Tibial nerve (tissue), 4 donors: Measurements from ENCODE around the gene ZBTB7C. TPM values are rescaled to one million over a fixed set of nuclear protein-coding genes. Genes with fewer than 3 reads are reported as not detected.

ENCODE experiments used
- DNase-seq, 2 donors: peaks; one replicate each; pipeline ENCODE4 v3.0.0-alpha.2; 2019; ENCODE audit warnings: low spot score in 2 of 2
- H3K27ac ChIP-seq, 4 donors: fragments of 200-600 bp; sonication (generic) in 3 of 4; one replicate each; pipeline ENCODE4 v1.5.1; 2017 to 2019; ENCODE audit warnings: mild to moderate bottlenecking in 1 of 4
- H3K27me3 ChIP-seq, 2 donors: fragments of 200-600 bp; sonication (generic) in 1 of 2; one replicate each; pipeline versions ENCODE4 v1.5.1 to v1.6.0; 2017 to 2019
- H3K36me3 ChIP-seq, 3 donors: fragments of 200-600 bp; sonication (generic); one replicate each; pipeline ENCODE4 v1.5.1; 2018 to 2019
- H3K4me1 ChIP-seq, 4 donors: fragments of 200-600 bp; sonication (generic) in 3 of 4; one replicate each; pipeline ENCODE4 v1.5.1; 2017 to 2019
- H3K4me3 ChIP-seq, 4 donors: fragments of 200-600 bp; sonication (generic) in 3 of 4; one replicate each; pipeline ENCODE4 v1.5.1; 2017 to 2019; ENCODE audit warnings: mild to moderate bottlenecking in 1 of 4, moderate library complexity in 1 of 4
- H3K9me3 ChIP-seq, 4 donors: fragments of 200-600 bp; sonication (generic) in 3 of 4; one replicate each; pipeline ENCODE4 v1.5.1; 2017 to 2019
- EP300 ChIP-seq, 2 donors: sonication (generic); formaldehyde crosslinking; IDR thresholded peaks; one replicate each; pipeline ENCODE4 v1.6.1; 2017; ENCODE audit warnings: antibody characterized with exemption in 2 of 2, mild to moderate bottlenecking in 1 of 2
- POLR2A ChIP-seq, 2 donors: fragments of 450-650 bp; IDR thresholded peaks; one replicate each; pipeline ENCODE4 v1.6.1; 2017; ENCODE audit warnings: antibody characterized with exemption in 2 of 2, mild to moderate bottlenecking in 2 of 2, moderate library complexity in 2 of 2
- WGBS, 2 donors: methylation state at CpG; one replicate each; pipeline ENCODE4 v1.1.5; 2018; 5-methylcytosine and 5-hydroxymethylcytosine counted together
- total RNA-seq, 4 donors: library from RNA; depleted of rRNA; stranded (reverse); fragments of >200 nt; gene quantifications; one replicate each; pipeline ENCODE4 v1.1.0, GENCODE V29; 2016
- TF ChIP-seq, protein P1 (sequence below), 5 experiments: fragments of 200-600 bp in 3 of 5; fragments of 450-650 bp in 2 of 5; sonication (generic) in 3 of 5; IDR thresholded peaks; one replicate each; pipeline ENCODE4 v1.5.1; 2016 to 2019; ENCODE audit warnings: antibody characterized with exemption in 5 of 5, mild to moderate bottlenecking in 3 of 5, moderate library complexity in 2 of 5

The ZBTB7C gene
- total RNA-seq, 4 donors from 2014 or later, result 24.6 to 95.0 (median 75.3) TPM

DNA sequence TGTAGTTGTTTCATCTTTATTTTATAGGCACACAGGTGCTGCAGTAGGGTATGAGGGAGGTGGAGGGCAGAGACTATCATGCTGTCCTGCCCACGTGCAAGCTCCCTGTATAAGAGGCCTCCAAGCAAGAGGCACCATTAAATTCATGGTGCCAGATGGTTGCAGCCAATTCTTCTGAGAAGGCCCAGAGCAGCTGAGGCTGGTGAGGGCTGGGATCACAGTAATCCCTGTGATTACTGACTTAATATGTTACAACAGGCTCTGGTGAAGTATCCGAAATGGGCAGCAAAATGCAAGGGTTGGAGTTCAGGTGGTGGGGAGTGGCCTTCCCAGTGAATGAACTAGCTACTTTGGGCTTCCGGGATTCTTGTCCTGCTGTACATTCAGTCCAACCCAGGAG is 286.8 kb downstream of the ZBTB7C start:
- Histone ChIP-seq H3K36me3 (no peaks in the 10 kb centered on the region), H3K4me3 (no peak overlapping the region), H3K4me1 (peaks cover 0 to 23% (median 0%) of the 10 kb centered on the region in 4 donors), H3K27me3 (no peaks in the 10 kb centered on the region), H3K9me3 (no peaks in the 10 kb centered on the region), H3K27ac (no peak overlapping the region)
- TF ChIP-seq, protein P1, sequence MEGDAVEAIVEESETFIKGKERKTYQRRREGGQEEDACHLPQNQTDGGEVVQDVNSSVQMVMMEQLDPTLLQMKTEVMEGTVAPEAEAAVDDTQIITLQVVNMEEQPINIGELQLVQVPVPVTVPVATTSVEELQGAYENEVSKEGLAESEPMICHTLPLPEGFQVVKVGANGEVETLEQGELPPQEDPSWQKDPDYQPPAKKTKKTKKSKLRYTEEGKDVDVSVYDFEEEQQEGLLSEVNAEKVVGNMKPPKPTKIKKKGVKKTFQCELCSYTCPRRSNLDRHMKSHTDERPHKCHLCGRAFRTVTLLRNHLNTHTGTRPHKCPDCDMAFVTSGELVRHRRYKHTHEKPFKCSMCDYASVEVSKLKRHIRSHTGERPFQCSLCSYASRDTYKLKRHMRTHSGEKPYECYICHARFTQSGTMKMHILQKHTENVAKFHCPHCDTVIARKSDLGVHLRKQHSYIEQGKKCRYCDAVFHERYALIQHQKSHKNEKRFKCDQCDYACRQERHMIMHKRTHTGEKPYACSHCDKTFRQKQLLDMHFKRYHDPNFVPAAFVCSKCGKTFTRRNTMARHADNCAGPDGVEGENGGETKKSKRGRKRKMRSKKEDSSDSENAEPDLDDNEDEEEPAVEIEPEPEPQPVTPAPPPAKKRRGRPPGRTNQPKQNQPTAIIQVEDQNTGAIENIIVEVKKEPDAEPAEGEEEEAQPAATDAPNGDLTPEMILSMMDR (IDR thresholded peaks at IDR 0.05), result no peak
- TF ChIP-seq POLR2A (IDR thresholded peaks at IDR 0.05) (no peak), EP300 (IDR thresholded peaks at IDR 0.05) (no peak)
- no peak for DNase-seq
- WGBS, 2 donors, result 87 to 92% methylated on average over 3 of the region's 3 CpGs

DNA sequence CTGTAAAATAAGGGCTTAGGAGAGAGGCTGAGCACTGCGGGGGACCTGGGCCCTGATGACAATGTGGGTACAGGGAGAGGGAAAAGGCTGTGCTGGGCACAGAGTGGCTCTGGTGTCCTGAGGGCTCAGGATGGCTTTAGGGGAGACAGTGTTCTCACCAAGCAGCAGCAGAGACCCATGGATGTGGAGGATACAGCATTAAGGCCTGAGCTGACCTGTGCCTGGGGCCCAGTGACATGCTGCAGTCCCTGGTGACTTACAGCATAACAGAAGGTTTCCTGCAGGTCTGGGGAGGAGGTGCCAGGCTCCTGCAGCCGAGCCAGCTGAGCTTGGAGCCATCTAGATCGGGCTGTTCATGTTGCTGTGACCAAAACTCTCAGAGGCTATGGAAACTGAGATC is 287.4 kb downstream of the ZBTB7C start:
- Histone ChIP-seq H3K4me3 (no peak overlapping the region), H3K27me3 (no peaks in the 10 kb centered on the region), H3K4me1 (peaks cover 0 to 23% (median 0%) of the 10 kb centered on the region in 4 donors), H3K27ac (no peak overlapping the region), H3K36me3 (no peaks in the 10 kb centered on the region), H3K9me3 (no peaks in the 10 kb centered on the region)
- WGBS, 2 donors, result 93 to 96% methylated on average over 2 to 3 of the region's 3 CpGs
- no peak for DNase-seq
- no peak for TF ChIP-seq EP300 (IDR thresholded peaks at IDR 0.05)
- TF ChIP-seq, protein P1 (IDR thresholded peaks at IDR 0.05), result no peak
- TF ChIP-seq POLR2A (IDR thresholded peaks at IDR 0.05), result no peak

DNA sequence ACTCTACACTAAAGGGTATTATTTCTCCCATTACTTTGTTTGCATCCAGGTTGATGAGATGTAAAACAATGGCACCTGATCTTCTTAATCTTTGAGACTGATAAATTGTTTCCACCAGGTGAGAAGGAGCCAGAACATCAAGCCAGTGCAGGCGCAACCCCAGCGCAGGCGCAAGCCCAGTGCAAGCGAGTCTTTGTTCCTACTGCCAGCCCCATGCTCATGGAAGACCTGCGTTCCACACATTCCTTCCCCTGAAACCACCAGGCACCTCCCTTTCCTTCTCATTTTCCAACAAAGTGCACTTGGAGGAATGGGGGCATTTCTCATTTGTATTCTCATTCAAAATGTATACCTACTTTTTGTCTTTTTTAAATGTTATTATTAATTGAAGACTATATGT is 290.0 kb downstream of the ZBTB7C start:
- Histone ChIP-seq H3K9me3 (no peaks in the 10 kb centered on the region), H3K4me3 (no peak overlapping the region), H3K27me3 (no peaks in the 10 kb centered on the region), H3K27ac (no peak overlapping the region), H3K36me3 (no peaks in the 10 kb centered on the region), H3K4me1 (peaks cover 0 to 10% (median 0%) of the 10 kb centered on the region in 4 donors)
- WGBS, 2 donors, result 87 to 90% methylated on average over 5 of the region's 5 CpGs
- no peak for DNase-seq
- TF ChIP-seq EP300 (IDR thresholded peaks at IDR 0.05) (no peak), POLR2A (IDR thresholded peaks at IDR 0.05) (no peak)
- TF ChIP-seq, protein P1 (IDR thresholded peaks at IDR 0.05), result no peak

DNA sequence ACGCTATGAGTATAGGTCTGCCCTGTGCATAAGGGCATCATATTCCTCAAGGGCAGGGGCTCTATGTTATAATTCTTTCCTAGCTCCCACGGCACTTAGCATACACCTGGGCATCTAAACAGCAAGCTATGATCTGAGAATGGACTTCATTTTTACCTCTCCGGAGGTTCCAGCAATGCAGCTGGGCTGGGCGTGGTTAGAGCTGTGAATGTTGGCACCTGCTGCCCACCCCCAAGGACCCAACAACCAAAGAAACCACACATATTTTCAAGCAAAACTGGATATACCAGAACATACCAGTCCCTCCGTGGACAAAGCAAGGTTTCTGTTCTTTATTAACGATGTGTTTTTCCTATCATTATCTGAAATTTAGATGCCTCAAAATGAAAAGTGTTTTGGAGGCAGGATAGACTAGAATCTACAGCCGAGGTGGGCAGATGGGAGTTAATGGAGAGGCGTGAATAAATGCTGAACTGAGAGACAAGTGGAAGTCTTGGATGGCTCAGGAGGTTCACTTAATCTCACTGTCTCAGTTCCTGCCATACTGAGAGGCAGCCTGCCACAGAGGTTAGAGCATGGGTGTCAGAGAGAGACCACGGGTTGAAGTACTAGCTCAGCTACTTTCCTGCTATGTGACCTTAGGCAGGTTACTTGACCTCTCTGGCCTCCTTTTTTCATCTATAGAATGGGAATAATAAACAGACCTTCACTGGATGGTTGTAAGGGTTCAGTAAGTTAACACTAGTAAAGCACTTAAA is 292.1 kb downstream of the ZBTB7C start:
- Histone ChIP-seq H3K27ac (no peak overlapping the region), H3K36me3 (no peaks in the 10 kb centered on the region), H3K27me3 (no peaks in the 10 kb centered on the region), H3K4me1 (peaks cover 0 to 5% (median 0%) of the 10 kb centered on the region in 4 donors), H3K9me3 (no peaks in the 10 kb centered on the region), H3K4me3 (no peak overlapping the region)
- no peak for TF ChIP-seq POLR2A (IDR thresholded peaks at IDR 0.05)
- TF ChIP-seq EP300 (IDR thresholded peaks at IDR 0.05), result no peak
- TF ChIP-seq, protein P1 (IDR thresholded peaks at IDR 0.05), result no peak
- no peak for DNase-seq
- 77 to 84% methylated on average over 9 of the region's 9 CpGs for WGBS, 2 donors

DNA sequence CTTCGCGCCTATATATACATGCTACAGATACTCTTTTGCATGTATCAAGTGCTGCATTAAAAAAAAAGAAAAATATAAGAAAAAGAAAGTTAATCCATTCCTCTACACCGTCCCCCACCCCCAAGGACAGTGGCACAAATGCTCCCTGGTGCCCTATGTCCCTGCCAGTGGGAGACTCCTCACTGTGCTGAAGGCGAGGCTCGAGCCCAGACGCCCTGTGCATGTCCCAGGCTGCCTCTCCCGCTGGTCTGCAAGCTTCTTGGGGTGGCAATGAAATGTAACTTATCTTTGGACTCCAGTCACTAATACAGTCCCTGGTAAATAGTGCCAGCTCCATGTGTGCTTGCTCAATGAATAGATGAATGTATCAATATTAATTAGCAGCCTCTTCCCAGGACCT is 293.2 kb downstream of the ZBTB7C start:
- Histone ChIP-seq H3K27me3 (no peaks in the 10 kb centered on the region), H3K27ac (no peak overlapping the region), H3K4me3 (no peak overlapping the region), H3K9me3 (no peaks in the 10 kb centered on the region), H3K36me3 (no peaks in the 10 kb centered on the region), H3K4me1 (peaks cover 0 to 5% (median 0%) of the 10 kb centered on the region in 4 donors)
- no peak for DNase-seq
- 93 to 95% methylated on average over 7 of the region's 7 CpGs for WGBS, 2 donors
- TF ChIP-seq, protein P1 (IDR thresholded peaks at IDR 0.05), result no peak
- TF ChIP-seq EP300 (IDR thresholded peaks at IDR 0.05), result no peak
- no peak for TF ChIP-seq POLR2A (IDR thresholded peaks at IDR 0.05)
